HCT116 (cell line): Measurements from ENCODE around the gene AGTRAP. TPM values are rescaled to one million over a fixed set of nuclear protein-coding genes. Genes with fewer than 3 reads are reported as not detected.

Experiments used
- ATAC-seq: fragments of 200-7000 bp; cut with Tn5 transposase; 2 replicates; pipeline ENCODE4 v1.9.1; 2020; ENCODE audit warnings: mild to moderate bottlenecking, moderate library complexity
- BruUV-seq: library from RNA; stranded (reverse); fragments of 400-500 nt; replicated peaks from 2 replicates; lab custom pipeline; 2021; lab: Mats Ljungman, UMichigan
- CTCF ChIA-PET: fragments of 300-600 bp; sonication (Branson Sonifier 250); formaldehyde crosslinking; loops from one replicate; lab custom pipeline; 2021; ENCODE audit warnings: antibody characterized with exemption; lab: Charles Lee
- POLR2A ChIA-PET: fragments of 300-600, 350-600 bp; sonication (Branson Sonifier 250); formaldehyde crosslinking; loops from one replicate; lab custom pipeline; 2021; ENCODE audit warnings: antibody characterized with exemption; lab: Charles Lee
- RAD21 ChIA-PET, 2 experiments: fragments of 300-600 bp; sonication (Branson Sonifier 250); formaldehyde crosslinking; loops; one replicate each; lab custom pipeline; 2023; ENCODE audit warnings: low total read pairs in 2 of 2; ENCODE audit not compliant: uncharacterized antibody in 2 of 2, unreplicated experiment in 2 of 2, low non-redundant PET in 1 of 2; lab: Charles Lee
- DNase-seq: peaks from one replicate; pipeline ENCODE4 v3.0.0-alpha.2; 2010; ENCODE audit warnings: low read depth, low spot score
- H2AFZ ChIP-seq: fragments of 200-600 bp; shearing (Covaris generic), sonication (generic); 2 replicates; pipeline ENCODE4 v1.6.1; 2017; ENCODE audit warnings: low read depth, mixed run types, mixed read lengths, antibody characterized with exemption, low read length; ENCODE audit not compliant: poor library complexity, severe bottlenecking
- H3K27ac ChIP-seq: 2 replicates; pipeline ENCODE4 v1.5.1; 2012; ENCODE audit warnings: low read depth, low read length
- H3K27me3 ChIP-seq: fragments of 200-600 bp; sonication (generic); 2 replicates; pipeline ENCODE4 v1.6.1; 2016; ENCODE audit warnings: mixed run types, low read length, mixed read lengths; ENCODE audit not compliant: insufficient read depth
- H3K36me3 ChIP-seq, 2 experiments: fragments of 200-500 bp in 1 of 2; fragments of 200-600 bp in 1 of 2; sonication (Bioruptor generic) in 1 of 2; sonication (generic) in 1 of 2; 2 replicates each; pipeline versions ENCODE4 v1.5.1 to v1.6.1; 2014 to 2016; ENCODE audit warnings: low read length in 2 of 2, inconsistent platforms in 1 of 2, mixed read lengths in 1 of 2, mixed run types in 1 of 2; ENCODE audit not compliant: insufficient read depth in 2 of 2, control insufficient read depth in 1 of 2
- H3K4me1 ChIP-seq, 2 experiments: fragments of 200-600 bp in 1 of 2; sonication (generic) in 1 of 2; 2 replicates each; pipeline versions ENCODE4 v1.5.1 to v1.6.1; 2012 to 2017; ENCODE audit warnings: low read length in 2 of 2, inconsistent platforms in 1 of 2, mild to moderate bottlenecking in 1 of 2, mixed read lengths in 1 of 2, mixed run types in 1 of 2, moderate library complexity in 1 of 2; ENCODE audit not compliant: insufficient read depth in 2 of 2, control insufficient read depth in 1 of 2
- H3K4me2 ChIP-seq: fragments of 200-600 bp; sonication (generic); 2 replicates; pipeline ENCODE4 v1.6.1; 2017; ENCODE audit warnings: mixed run types, low read length, mixed read lengths
- H3K4me3 ChIP-seq, 2 experiments: fragments of 200-600 bp in 1 of 2; sonication (generic) in 1 of 2; replicated peaks in 1 of 2; 2 replicates each; pipeline ENCODE4 v1.5.1; 2011 to 2016; ENCODE audit warnings: low read length in 2 of 2, control low read depth in 1 of 2, low read depth in 1 of 2, mild to moderate bottlenecking in 1 of 2, mixed read lengths in 1 of 2, mixed run types in 1 of 2
- H3K79me2 ChIP-seq: fragments of 200-600 bp; sonication (generic); 2 replicates; pipeline ENCODE4 v1.6.1; 2017; ENCODE audit warnings: mild to moderate bottlenecking, mixed run types, low read length, moderate library complexity, mixed read lengths; ENCODE audit not compliant: insufficient read depth
- H3K9ac ChIP-seq: fragments of 200-600 bp; sonication (generic); 2 replicates; pipeline ENCODE4 v1.6.1; 2016; ENCODE audit warnings: low read length, mixed read lengths
- H3K9me2 ChIP-seq: fragments of 200-600 bp; sonication (generic), shearing (Covaris generic); 2 replicates; pipeline ENCODE4 v1.6.1; 2017; ENCODE audit warnings: mixed run types, mild to moderate bottlenecking, moderate library complexity; ENCODE audit not compliant: insufficient read depth
- H3K9me3 ChIP-seq, 2 experiments: fragments of 200-500 bp in 1 of 2; fragments of 200-600 bp in 1 of 2; sonication (Bioruptor generic) in 1 of 2; sonication (generic) in 1 of 2; 2 replicates each; pipeline ENCODE4 v1.6.1; 2014 to 2017; ENCODE audit warnings: low read length in 2 of 2, mixed read lengths in 2 of 2, inconsistent platforms in 1 of 2, low read depth in 1 of 2, mild to moderate bottlenecking in 1 of 2, mixed run types in 1 of 2, moderate library complexity in 1 of 2; ENCODE audit not compliant: control insufficient read depth in 1 of 2, insufficient read depth in 1 of 2
- H4K20me1 ChIP-seq: fragments of 200-600 bp; sonication (generic), shearing (Covaris generic); 2 replicates; pipeline ENCODE4 v1.6.1; 2017; ENCODE audit warnings: mixed run types, mild to moderate bottlenecking, moderate library complexity; ENCODE audit not compliant: insufficient read depth
- ATF3 ChIP-seq: IDR thresholded peaks from 2 replicates; pipeline ENCODE4 v1.6.1; 2012
- CEBPB ChIP-seq: IDR thresholded peaks from 2 replicates; pipeline ENCODE4 v1.6.1; 2012; ENCODE audit warnings: low read depth
- EGR1 ChIP-seq: IDR thresholded peaks from 2 replicates; pipeline ENCODE4 v1.6.1; 2012; ENCODE audit warnings: low read depth
- ELF1 ChIP-seq: IDR thresholded peaks from 2 replicates; pipeline ENCODE4 v1.6.1; 2012; ENCODE audit warnings: low read depth, borderline replicate concordance
- EZH2 ChIP-seq: fragments of 200-600 bp; sonication (generic); IDR thresholded peaks from 2 replicates; pipeline ENCODE4 v1.6.1; 2017; ENCODE audit warnings: antibody characterized with exemption, mixed run types
- EZH2phosphoT487 ChIP-seq: fragments of 200-600 bp; IDR thresholded peaks from 2 replicates; pipeline ENCODE4 v1.6.1; 2018; ENCODE audit warnings: antibody characterized with exemption, borderline replicate concordance
- FOSL1 ChIP-seq: IDR thresholded peaks from 2 replicates; pipeline ENCODE4 v1.6.1; 2012; ENCODE audit warnings: low read depth
- JUND ChIP-seq: IDR thresholded peaks from 2 replicates; pipeline ENCODE4 v1.6.1; 2012
- MAX ChIP-seq: IDR thresholded peaks from 2 replicates; pipeline ENCODE4 v1.6.1; 2012
- POLR2A ChIP-seq: IDR thresholded peaks from 2 replicates; pipeline ENCODE4 v1.7.0; 2011; ENCODE audit warnings: borderline replicate concordance; ENCODE audit not compliant: insufficient read depth, insufficient read length; ENCODE audit errors: extremely low read depth
- POLR2AphosphoS5 ChIP-seq: IDR thresholded peaks from 2 replicates; pipeline ENCODE4 v1.6.1; 2011; ENCODE audit warnings: mild to moderate bottlenecking, low read depth, low read length, moderate library complexity
- REST ChIP-seq: IDR thresholded peaks from 2 replicates; pipeline ENCODE4 v1.6.1; 2012; ENCODE audit warnings: low read depth
- SIN3A ChIP-seq: IDR thresholded peaks from 2 replicates; pipeline ENCODE4 v1.6.1; 2012; ENCODE audit warnings: low read depth
- SRF ChIP-seq: IDR thresholded peaks from 2 replicates; pipeline ENCODE4 v1.6.1; 2012; ENCODE audit warnings: low read depth
- TCF7L2 ChIP-seq: IDR thresholded peaks from 2 replicates; pipeline ENCODE4 v1.7.0; 2011; ENCODE audit warnings: borderline replicate concordance, inconsistent platforms; ENCODE audit not compliant: insufficient read depth, insufficient read length; ENCODE audit errors: extremely low read depth
- YY1 ChIP-seq: IDR thresholded peaks from 2 replicates; pipeline ENCODE4 v1.6.1; 2011; ENCODE audit warnings: low read length, low read depth, moderate library complexity, mild to moderate bottlenecking; ENCODE audit not compliant: insufficient replicate concordance; ENCODE audit errors: extremely low read depth
- ZBTB33 ChIP-seq: IDR thresholded peaks from 2 replicates; pipeline ENCODE4 v1.6.1; 2011; ENCODE audit warnings: mild to moderate bottlenecking, low read length, moderate library complexity; ENCODE audit not compliant: insufficient replicate concordance; ENCODE audit errors: extremely low read depth
- ZFX ChIP-seq: fragments of 450-650 bp; IDR thresholded peaks from 2 replicates; pipeline ENCODE4 v1.6.1; 2017
- ZNF274 ChIP-seq: fragments of 200-500 bp; sonication (Bioruptor generic); IDR thresholded peaks from 2 replicates; pipeline ENCODE4 v1.6.1; 2014; ENCODE audit warnings: mild to moderate bottlenecking, low read depth, low read length, inconsistent platforms
- intact Hi-C: fragments of 100-400 bp; cut with micrococcal nuclease; formaldehyde crosslinking; loops from 2 replicates; pipeline ENCODE4 v1.10.0; 2022
- total RNA-seq: library from RNA; stranded (reverse); gene quantifications from one replicate; pipeline ENCODE4 v1.2.1, GENCODE V29; 2021; ENCODE audit not compliant: unreplicated experiment

AGTRAP gene
- total RNA-seq, 1 experiment from 2014 or later = 49.0 TPM

- RAD21 ChIA-PET = no interaction called here
- Histone ChIP-seq H3K4me1 (peaks cover 20 to 50% of the 10 kb centered on the region in 2 experiments), H3K27me3 (no peaks in the 10 kb centered on the region), H3K27ac (no peak overlapping the region), H3K79me2 (no peaks in the 10 kb centered on the region), H3K9me3 (no peaks in the 10 kb centered on the region), H3K9ac (no peak overlapping the region), H3K4me2 (no peak overlapping the region), H3K4me3 (no peak overlapping the region), H4K20me1 (no peaks in the 10 kb centered on the region), H2AFZ (no peak overlapping the region), H3K9me2 (no peaks in the 10 kb centered on the region), H3K36me3 (no peaks in the 10 kb centered on the region)
- no peak for ATAC-seq
- BruUV-seq = no TSS peak
- DNase-seq = no peak
- POLR2A ChIA-PET = no interaction called here
- intact Hi-C loops = no loop called here
- TF ChIP-seq YY1 (no peak), POLR2AphosphoS5 (no peak), FOSL1 (no peak), JUND (no peak), EZH2 (no peak), EGR1 (no peak), MAX (no peak), EZH2phosphoT487 (no peak), ZFX (no peak), ZBTB33 (no peak), REST (no peak), ATF3 (no peak), SIN3A (no peak), SRF (no peak), TCF7L2 (no peak), ELF1 (no peak), ZNF274 (no peak), POLR2A (no peak), CEBPB (no peak)
- CTCF ChIA-PET = no interaction called here
Measured at GRCh38 chr1:11793819-11794218, 57.9 kb downstream of the AGTRAP start.
